HK-2 (cell line): ENCODE data around the gene FAM222B.
A peak's percentile ranks its signal among the peaks of the same experiment; 100 is the strongest.

ENCODE experiments used
- DNase-seq: peaks from one replicate; pipeline ENCODE4 v3.0.0-alpha.2; 2018; ENCODE audit not compliant: unreplicated experiment

FAM222B gene

DNA sequence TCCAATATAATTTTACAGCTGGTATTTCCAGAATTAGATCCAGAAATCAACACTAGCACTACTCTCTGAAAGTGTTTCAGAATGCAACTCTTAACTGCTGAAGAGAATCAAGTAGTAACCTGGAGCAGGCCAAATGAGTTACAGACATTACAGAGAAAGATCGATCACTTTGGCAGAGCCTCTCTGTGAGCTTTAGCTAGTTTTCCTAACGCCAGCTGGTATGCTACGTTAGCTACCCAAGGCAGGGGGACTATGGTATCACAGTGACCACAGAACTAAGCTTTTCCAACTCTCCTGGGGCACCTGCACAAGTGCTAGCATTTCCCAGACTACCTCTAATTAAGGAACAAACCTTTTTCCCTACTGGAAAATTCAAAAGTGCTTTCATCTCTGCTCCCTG is 68.4 kb downstream of the FAM222B start:
- DNase-seq: no peak

DNA sequence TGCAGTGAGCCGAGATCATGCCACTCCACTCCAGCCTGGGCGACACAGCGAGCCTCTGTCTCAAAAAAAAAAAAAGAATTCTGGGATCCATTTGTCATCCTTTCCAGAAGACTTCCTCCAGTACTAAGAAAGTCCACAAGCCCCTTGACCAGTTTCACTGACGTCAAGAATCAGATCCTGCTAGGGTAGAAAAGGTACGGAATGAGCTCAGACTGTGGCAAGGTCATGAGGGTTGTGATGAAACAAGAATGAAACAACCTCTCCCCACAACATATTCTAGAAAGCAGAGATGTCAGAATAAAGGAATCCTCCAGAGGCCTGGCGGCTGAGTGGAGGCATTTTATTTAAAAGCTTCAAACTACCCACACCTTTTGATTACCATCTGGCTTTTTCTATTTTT is 68.9 kb downstream of the FAM222B start:
- no peak for DNase-seq

DNA sequence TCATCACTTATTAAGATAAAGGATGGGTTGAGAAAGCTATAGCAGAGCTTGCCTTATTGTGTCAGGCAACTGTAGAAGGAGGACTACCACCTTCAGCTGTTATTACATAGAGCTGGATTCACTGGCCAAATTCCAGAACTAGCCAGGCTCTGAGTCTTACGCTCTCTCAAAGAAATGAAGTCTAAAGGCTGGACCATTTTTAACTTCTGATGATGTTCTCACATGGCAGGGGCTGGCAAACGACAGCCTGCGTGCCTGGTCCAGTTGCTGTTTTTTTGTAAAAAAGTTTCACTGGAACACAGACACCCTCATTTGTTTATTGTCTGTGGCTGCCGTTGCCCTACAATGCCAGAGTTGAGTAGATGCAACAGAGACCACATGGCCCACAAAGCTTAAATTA is 77.6 kb downstream of the FAM222B start:
- no peak for DNase-seq

DNA sequence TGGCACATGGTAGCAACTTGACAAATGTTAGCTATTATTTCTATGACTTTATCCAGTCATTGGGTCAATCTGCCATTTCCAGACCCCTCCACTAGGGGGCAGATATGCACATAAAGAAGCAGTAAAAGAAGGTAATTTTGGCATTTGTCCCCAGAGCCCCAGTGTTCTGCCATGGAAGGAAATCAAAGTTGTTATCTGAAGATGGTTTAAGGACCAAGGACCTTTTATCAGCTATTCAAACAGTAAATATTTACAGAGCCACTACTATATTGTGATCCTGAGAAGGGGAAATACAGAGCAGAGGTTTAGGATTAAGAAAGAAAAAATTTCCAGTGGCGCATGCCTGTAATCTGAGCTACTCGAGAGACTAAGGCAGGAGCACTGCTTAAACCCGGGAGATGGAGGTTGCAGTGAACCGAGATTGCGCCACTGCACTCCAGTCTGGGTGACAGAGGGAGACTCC is 78.8 kb downstream of the FAM222B start:
- DNase-seq: peak; percentile 66

DNA sequence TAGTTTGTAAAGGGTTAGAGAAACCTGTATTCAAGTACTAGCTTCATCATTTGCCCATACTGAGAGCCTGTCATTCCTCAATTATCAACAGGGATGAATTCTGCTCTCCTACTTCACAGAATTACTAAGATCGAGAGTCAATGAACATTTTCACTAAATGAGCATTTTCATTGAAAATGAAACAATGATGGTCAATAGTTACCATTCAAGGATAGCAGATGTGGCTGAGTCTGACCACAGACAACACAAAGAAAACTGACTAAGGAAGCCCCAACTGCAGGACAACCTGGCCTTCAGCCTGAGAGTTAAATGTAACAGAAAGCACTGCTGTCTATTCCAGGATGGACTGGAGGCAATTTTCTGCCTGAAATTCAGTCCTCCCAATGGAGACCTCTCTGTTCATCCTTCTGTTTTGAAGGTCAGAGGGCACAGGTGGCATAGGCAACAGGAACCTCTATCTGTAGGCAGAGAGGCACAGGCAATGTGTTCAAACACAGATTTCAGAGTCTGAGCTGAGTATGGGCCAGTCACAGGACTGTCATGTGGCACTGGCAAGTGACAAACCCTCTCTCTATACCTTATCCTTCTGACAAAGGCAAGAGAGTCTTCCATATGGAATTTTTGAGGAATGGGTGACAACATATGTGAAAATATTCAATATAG is 79.3 kb downstream of the FAM222B start:
- DNase-seq: no peak

DNA sequence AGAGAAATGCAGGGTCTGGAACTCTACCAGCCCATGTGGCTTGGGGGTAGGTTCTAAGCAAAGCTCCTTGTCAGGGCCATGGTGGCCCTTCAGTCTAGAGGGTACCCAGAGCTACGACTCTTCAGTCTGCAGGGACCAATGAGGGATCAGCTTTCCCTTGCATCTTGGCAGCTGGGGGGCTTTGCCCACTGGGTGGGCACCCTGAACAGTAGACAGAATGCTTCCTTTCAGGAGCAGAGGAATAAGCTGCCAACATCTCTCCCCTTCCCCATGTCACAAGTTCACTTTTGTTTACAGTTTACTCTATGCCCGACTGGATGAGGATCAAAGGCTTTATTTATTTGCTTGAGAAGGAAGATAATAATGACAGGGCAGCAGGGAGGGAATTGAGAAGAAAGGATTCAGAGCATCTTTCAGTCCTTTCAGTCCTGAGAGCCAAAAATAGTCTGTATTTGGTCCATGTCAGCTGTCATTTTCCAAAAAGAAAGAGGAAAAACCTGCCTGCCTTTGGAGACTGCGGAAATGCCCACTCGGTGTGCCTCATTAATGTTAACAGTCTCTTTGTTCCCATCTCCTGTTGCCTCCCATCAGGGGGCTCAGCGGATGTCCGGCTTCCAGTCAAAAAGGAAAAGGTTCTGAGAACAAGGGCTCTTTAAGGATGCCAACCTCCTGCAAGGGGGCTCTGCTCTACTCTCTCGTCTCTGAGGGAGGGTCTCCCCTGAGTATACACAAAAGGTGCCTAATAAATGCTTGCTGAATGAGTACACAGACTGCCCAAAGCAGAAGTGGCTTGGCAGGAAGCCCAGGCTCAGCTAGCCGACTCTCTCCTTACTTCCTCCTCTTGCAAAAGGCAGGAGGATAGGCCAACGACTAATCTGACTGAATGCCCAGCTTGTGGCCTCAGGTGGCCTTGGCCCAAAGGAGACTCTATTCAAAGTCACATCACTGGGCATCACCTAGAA is 81.7 kb downstream of the FAM222B start:
- no peak for DNase-seq

DNA sequence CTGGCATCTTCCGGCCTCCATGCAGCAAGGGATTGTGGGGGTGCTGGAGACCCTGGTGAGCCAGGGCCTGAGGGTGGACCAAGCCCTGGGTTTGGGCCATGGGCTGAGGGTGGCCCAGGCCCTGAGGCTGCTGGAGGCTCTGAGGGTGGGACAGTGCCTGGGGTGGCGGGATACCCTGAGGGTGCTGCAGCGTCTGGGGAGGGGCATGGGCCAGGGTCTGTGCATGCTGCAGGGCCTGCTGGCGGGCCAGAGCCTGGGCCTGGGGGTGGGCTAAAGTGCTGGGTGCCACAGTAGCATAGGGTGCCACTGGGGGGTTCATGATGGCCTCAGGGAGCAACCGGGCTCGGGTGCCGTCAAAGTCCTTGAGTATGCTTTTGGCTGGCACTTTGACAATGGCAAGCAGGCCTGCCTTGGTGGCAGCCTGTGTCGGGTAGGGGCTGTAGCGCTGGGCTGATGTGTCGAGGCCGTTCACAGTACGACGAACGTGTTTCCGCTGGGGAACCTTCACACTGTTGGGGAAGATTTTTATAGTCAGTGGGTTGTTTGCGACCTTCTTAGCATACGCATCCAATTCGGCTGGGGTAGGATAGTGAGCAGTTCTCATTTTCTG is 83.2 kb downstream of the FAM222B start:
- no peak for DNase-seq

DNA sequence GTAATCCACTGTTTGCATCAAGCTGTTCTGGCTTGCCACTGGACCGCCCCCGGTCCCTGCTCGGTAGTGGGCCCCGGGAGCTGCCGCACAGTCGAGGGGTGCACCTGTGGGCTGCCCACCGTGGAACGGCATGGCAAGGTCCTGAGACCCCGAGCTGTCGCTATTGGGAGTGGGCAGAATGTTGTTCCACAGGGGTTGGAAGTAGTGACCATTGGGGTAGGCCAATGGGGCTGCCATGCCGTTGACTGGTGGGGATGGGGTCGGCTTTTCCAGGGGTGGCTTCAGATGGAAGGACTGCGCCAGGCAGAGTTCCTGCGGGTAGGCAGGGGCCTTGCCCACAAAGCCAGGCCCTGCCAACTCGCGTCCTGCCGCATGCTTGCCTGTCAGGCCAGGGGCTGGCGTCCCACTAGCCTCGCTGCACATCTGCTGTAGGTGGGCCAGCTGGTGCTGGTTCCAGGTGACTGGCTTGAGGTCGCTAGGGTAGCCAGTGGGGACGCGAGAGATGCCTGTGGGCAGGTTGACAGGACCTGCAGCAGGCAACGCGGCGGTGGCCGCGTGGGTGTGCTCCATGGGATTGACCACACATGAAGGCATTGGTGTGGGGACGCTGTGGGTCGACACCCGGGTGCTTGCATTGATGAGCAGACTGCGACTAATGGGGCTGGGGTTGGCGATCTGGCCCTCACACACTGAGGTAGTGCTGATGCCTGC is 84.0 kb downstream of the FAM222B start:
- DNase-seq: no peak

DNA sequence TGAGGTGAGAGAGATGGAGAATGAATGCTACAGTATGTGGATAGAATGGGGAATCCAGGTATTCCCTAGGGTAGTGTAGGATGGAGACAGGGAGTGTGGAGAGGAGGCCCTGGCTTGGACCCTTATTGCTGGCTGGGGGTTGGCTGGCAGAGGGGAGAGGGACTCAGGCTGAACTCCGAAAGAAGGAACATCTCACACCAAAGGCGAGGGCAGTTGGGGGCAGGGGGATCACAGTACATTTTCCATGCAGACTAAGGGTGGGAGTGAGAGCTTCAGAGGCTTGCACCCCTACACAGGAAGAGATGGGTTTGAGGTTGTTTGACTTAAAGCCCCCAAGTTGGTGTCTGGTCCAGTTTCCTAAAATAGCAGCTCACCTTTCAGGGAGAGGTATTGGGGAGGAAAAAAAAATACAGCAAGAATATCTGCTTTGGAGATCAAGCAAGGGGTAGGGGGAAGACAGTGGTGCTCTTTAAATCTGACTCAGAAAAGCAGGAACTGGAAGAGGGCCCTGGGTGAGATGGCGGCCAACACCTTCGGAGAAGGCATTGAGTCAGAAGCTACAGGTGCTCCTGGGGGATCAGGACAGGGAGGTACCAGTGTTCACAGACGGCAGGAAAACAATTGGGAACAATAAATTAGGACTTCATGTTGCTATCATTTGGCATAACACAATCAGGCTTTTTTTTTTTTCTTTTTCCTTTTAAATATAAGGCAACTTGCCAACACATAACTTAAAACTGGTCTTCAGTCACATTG is 86.4 kb downstream of the FAM222B start:
- DNase-seq: no peak

DNA sequence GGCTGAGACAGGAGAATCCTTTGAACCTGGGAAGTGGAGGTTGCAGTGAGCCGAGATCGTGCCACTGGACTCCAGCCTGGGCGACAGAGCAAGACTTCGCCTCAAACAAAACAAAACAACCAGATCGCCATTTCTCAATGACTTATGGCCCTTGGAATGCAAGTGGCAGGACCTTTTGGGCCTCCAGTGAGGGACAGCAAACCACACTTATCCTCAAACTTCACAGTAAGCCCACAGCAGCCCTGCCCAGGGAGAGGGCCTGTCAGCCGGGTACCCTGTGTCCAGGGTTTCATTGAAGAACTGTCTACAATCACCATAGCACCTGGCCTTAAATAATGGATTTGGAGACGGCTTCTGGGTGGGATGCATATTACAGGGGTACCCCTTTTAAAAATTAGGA is 87.1 kb downstream of the FAM222B start:
- peak; percentile 45 for DNase-seq

DNA sequence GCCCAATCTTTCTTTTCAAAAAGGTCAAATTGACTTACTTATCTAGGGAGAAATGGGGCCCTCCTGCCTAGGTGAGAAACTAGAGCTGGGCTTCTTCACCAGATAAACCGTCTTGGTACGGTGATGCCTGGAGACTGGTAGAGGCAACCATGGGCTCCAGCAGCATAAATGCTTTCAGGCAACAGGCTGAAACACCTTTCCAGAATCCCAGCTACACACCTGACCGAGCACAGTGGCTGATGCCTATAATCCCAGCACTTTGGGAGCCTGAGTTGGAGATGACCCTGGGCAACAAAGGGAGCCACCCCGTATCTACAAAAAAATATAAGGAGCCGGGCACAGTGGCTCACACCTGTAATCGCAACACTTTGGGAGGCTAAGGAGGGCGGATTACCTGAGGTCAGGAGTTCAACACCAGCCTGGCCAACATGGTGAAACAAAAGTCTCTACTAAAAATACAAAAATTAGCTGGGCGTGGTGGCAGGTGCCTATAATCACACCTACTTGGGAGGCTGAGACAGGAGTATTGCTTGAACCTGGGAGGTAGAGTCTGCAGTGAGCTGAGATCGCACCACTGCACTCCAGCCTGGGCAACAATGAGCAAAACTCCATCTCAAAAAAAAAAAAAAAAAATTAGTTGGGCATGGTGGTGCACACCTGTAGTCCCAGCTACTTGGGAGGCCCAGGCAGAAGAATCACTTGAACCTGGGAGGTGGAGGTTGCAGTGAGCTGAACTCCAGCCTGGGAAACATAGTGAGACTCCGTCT is 90.8 kb downstream of the FAM222B start:
- no peak for DNase-seq

DNA sequence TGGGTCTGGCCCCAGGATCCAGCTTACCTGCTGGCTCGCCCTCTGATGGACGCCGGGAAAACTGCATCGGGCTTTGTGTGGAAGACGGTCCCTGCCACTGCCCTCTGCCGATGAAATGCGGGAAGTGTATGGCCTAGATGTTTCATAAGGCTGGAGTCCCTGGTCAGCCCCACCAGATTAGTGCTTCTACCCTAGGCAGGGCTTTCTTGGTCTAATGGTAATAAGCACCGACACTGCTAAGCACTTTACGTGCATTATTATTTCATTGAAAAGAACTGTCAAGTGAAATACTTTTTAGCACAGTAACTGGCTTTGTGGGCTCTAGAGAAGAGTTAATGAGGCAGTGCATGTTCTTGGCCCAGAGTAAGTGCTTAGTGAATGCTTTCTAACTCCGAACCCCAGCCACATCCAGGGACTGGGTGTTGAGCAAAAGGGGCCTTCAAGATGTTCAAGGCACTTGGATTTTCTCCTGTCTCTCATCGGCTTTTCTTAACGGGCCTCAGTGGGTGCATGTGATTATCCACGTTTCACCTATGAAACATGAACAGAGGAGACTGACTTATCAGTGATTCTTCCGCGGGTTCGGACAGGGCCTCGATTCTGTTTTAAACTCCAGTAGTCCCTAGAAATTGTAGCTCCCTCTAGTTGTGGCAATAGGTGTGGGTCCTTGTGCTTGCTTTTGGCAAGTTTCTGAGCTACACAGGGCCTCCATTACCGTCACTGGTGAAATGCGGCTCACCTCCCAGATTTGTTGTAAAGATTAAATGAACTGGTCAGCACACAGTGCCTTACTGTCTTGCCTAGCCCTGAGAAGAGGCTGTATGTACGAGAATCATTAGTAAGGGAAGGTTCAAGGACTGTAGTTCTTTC is 92.2 kb downstream of the FAM222B start:
- peak; percentile 94 for DNase-seq

DNA sequence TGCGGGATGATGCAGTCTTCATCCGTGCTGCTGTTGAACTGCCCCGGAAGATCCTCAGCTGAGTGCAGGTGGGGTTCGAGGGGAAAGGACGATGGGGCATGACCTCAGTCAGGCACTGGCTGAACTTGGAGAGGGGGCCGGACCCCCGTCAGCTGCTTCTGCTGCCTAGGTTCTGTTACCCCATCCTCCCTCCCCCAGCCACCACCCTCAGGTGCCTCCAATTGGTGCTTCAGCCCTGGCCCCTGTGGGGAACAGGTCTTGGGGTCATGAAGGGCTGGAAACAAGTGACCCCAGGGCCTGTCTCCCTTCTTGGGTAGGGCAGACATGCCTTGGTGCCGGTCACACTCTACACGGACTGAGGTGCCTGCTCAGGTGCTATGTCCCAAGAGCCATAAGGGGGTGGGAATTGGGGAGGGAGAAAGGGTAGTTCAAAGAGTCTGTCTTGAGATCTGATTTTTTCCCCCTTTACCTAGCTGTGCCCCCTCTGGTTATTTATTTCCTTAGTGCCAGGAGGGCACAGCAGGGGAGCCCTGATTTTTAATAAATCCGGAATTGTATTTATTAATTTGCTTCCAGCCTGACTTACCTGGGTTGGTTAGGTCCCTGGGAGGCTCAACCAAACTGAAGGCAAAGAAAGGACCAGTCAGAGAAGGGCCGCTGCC is 92.9 kb downstream of the FAM222B start:
- no peak for DNase-seq

DNA sequence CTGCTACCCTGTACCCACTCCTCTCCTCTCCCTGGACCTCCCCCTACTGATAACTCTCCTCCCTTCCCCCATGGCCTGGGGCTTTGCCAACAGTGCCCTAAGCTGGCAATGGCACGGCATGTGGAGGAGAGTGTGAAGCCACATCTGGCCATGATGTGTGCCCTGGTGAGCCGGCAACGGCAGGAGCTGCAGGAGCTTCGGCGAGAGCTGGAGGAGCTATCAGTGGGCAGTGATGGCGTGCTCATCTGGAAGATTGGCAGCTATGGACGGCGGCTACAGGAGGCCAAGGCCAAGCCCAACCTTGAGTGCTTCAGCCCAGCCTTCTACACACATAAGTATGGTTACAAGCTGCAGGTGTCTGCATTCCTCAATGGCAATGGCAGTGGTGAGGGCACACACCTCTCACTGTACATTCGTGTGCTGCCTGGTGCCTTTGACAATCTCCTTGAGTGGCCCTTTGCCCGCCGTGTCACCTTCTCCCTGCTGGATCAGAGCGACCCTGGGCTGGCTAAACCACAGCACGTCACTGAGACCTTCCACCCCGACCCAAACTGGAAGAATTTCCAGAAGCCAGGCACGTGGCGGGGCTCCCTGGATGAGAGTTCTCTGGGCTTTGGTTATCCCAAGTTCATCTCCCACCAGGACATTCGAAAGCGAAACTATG is 93.6 kb downstream of the FAM222B start:
- DNase-seq: no peak

DNA sequence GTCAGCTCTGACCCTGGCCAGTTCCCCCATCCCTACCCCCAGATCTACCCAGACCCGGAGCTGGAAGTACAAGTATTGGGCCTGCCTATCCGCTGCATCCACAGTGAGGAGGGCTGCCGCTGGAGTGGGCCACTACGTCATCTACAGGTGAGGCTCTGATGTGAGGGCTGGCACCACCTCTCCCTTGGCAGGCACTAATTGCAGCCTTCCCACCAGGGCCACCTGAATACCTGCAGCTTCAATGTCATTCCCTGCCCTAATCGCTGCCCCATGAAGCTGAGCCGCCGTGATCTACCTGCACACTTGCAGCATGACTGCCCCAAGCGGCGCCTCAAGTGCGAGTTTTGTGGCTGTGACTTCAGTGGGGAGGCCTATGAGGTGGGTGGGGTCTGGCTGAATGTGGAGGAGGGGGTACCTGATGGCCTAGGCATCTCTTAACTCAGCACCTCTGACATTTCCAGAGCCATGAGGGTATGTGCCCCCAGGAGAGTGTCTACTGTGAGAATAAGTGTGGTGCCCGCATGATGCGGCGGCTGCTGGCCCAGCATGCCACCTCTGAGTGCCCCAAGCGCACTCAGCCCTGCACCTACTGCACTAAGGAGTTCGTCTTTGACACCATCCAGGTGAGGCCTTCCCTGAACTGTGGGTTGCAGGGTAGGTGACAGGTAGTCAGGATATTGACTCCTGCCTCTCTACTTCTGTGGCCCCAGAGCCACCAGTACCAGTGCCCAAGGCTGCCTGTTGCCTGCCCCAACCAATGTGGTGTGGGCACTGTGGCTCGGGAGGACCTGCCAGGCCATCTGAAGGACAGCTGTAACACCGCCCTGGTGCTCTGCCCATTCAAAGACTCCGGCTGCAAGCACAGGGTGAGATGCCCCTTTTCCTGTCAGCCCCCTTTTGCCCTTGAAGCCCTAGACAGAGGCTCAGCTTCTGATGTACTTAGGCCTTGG is 94.5 kb downstream of the FAM222B start:
- no peak for DNase-seq

DNA sequence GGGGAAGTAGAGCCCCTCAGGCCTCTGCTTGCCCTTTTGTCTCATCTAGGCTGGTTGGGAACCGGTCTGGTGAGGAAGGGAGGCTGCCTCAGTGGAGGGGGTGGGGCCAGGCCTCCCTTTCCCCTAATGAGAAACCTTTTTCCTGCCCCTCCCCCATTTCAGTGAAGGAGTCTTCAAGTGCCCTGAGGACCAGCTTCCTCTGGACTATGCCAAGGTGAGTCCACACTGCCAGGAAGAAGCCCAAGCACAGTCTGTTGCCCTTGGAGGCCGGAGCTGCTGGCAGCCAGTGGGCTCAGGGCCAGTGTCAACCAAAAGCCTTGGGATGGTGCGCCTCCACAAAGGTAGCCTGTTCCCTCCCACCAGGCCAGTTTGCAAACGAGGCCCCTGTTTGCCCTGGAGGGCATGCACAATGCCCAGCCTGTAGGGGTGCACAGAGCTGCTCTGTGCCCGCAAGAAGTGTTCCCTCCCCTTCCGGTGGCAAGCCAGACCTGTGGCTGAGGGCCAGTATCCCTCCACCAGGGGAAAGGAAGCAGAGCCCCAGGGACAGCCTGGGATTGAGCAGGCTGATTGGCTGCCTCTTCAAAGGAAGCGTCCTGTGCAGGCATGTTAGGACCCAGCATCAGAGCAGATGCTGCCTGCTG is 95.4 kb downstream of the FAM222B start:
- DNase-seq: no peak

DNA sequence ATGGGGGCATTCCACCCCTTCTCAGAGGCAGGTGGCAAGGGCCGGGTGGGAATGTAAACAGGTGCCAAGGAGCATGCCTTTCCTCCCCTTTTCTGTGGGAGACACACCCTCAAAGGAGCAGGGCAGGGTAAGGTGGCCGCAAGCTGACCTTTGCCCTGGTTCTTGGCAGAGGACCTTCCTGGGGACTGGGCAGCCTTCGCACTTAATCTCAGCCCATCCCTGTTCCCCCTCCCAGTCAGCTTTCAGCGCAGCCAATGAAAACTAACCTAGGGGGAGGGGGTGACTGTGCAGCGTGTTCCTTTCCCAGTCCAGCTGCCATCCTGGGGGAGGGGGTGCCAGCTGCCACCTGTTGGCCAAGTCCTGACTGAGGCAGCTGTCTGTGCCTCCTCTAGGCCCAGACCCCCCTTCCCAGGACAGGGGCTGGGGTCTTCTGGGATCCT is 96.0 kb downstream of the FAM222B start:
- DNase-seq: no peak
